Germinal center (tissue), 1 donor: ENCODE data around the gene PUM1.

Experiments
- DNase-seq: peaks from one replicate; pipeline ENCODE4 v3.0.0; 2012; ENCODE audit warnings: mixed read lengths, low spot score

PUM1 gene

GRCh38 chr1:30905916-30906620 lies 159.4 kb downstream of the PUM1 start:
- no peak for DNase-seq

GRCh38 chr1:30905403-30905802 lies 160.1 kb downstream of the PUM1 start:
- no peak for DNase-seq

- no peak for DNase-seq
Measured at GRCh38 chr1:30904962-30905335, 160.6 kb downstream of the PUM1 start.

DNA sequence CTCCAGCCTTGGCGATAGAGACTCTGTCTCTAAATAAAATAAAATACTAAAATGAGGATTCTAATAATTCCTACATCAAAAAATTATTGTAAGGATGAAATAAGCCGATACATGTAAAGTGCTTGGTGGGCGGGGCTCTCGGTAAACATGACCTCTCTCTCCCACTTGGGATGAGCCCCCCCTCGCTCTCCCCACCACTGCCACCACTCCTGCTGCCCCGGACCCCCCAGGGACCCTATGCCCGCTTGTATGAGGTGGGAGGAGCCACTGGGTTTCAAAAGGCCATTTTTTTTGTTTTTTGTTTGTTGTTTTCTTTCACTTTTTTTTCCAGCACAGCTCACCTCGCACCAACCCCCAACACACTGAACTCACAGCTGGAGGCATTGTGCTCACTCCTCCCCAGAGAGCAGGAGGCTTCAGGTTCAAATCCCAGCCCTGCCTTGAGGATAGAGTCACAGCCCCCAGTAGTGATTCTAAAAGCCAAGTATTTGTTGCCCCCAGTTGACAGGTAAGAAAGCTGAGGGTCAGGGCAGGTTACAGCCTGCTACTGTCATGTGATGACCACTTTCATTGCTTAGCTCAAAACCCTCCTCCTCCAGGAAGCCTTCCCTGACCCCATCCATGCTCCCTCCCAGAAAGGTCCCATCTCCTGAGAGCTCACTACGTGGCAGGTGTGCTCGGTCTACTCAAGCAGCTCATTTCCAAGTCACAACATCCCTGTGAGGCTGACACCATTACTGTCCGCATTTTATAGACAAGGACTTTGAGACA lies 161.1 kb downstream of the PUM1 start:
- no peak for DNase-seq

DNA sequence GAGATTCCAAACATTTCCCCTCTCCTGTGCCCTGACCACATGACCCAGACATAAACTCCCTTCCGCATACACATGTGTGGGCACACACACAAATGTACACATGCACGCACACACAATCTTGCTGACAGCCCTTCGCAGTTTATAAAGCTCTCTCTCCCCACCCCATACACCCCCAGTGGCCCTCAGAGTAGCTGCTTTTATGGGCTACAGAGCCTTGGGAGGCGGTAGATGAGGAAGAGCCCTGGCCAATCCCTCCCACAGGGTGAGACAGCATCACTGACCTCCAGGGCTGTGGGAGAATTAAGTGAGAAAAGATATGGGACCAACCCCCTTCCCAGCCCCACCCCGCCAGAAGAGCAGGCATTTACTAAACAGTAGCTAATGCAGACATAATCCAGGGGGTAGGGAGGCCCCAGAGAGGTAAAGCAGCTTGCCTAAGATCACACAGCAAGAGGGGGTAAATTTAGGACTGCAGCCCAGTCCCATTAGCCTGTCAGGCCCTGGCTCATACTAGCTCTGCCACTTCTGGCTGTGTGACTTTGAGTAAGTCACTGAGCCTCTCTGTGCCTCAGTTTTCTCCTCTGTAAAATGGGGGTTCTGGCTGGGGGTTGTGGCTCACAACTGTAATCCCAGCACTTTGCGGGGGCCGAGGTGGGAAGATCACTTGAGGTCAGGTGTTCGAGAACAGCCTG lies 162.0 kb downstream of the PUM1 start:
- no peak for DNase-seq

DNA sequence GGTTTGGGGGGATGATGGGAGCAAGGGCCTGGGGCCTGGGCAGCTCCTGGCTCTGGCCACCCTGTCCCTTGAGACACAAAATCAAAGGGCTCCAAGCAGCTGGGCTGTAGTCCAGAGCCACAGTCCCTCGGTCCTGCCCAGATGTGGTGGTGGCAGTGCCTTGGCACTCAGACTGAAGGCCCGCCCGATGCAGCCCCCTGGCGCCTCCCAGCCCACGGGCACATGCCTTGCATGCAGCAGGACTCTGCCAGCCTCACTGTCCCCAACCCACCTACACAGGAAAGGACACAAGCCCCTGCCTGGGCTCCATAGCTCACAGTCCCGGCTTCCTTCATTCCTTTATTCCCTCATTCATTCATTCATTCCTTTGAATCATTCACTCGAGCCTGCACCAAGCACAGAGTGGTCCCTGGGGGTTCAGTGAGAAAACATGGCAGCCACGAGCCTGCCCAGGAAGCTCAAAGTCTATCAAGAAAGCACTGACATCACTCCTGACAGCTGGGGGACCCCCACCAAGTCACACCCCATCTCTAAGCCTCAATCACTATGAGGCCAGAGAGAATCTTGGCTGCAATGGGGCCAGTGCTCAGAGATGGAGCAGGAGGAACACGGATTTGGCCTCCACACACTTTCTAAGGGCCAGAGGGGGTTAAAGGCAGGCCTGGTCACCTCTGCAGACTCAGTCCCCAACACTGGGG lies 162.8 kb downstream of the PUM1 start:
- no peak for DNase-seq

DNA sequence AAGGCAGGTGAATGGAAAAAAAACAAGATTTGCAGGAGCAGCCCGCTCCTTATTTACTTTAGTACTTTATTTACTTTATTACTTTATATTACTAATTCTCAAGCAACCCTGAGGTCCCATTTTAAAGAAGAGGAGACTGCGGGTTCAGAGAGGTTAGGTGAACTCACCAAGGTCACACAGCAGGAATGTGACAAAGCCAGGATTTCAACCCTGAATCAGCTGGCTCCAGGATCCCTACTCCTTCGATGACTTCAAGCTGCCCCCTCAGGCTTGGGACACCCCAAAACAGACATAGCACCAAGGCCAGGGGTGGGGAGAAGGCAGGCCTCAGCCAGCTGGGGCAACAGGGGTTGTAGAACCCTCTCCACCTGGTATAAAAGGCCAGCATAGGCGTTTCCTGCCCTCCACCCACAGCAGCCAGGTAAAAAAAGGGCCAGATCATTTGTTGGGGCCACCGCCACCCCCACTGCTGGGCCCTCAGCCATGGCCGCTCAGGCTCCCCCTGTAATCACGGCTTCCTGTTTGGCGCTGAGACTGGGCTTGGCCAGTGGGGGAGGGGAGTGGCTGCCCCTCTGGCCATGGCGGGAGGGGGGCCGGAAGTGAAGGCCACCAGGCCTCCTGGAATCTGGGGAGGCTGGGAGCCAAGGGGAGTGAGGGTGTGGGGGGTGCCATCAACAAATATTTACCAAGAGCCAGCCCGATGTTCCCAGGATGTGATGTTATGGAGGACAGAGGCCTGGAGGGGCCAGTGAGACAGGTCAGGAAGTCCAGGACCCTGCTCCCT lies 163.5 kb downstream of the PUM1 start:
- DNase-seq: no peak

GRCh38 chr1:30900931-30901560 lies 164.5 kb downstream of the PUM1 start:
- DNase-seq: no peak

DNA sequence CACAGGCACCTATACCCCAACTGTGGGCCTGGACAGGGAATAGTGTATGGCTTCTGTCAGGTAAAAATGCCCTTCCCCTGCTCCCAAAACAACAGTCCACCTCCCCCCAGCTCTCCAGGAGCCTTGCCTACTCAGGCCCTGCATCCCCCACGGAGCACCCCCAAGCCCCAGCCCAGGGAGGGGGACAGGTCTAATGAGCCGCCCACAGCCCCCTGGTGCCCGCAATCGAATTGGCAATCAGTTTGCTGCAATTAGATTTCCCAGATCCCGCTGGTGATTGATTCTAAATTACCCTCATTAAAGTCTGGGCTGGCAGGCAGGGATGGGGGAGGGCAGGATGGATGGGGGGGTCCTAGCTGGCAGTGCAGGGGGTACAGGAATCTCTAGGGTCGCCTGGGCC lies 165.0 kb downstream of the PUM1 start:
- DNase-seq: no peak

GRCh38 chr1:30899577-30900389 lies 165.7 kb downstream of the PUM1 start:
- no peak for DNase-seq

DNA sequence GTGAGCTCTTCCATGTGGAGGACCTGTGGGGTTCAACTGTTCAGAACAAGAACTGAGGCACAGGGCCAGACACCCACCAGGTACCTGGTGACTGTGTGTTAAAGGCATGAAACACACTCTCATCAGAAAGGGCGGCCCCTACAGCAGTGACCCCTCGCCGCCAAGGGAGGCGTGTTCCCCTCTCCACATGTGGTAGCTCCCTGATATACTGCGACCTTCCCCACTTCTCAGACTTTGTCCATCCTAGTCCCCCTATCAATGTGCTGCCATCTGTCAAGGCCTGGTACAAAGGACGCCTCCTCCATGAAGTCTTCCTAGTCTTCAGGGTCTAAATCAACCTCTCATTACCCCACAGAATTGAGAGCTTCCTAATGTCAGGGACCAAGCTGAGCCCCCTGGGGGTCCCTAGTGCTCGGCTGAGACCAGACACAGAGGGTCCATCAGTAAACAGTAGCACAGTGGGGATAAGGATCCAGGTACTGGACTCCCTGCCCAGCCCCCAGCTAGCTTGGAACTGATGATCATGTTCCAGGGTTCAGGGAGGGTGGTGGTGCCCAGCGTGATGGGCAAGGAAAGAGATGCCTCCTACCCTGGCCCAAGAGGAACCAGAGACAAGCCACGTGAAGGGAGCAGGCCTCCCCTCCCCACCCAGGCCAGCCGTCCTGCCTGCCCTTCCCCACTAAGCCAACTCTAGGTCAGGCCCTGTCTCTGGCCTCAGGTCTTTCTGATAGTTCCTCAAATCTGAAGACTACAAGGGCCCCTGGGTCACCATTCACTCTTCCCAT lies 167.3 kb downstream of the PUM1 start:
- DNase-seq: no peak

GRCh38 chr1:30896905-30897304 lies 168.6 kb downstream of the PUM1 start:
- no peak for DNase-seq

DNA sequence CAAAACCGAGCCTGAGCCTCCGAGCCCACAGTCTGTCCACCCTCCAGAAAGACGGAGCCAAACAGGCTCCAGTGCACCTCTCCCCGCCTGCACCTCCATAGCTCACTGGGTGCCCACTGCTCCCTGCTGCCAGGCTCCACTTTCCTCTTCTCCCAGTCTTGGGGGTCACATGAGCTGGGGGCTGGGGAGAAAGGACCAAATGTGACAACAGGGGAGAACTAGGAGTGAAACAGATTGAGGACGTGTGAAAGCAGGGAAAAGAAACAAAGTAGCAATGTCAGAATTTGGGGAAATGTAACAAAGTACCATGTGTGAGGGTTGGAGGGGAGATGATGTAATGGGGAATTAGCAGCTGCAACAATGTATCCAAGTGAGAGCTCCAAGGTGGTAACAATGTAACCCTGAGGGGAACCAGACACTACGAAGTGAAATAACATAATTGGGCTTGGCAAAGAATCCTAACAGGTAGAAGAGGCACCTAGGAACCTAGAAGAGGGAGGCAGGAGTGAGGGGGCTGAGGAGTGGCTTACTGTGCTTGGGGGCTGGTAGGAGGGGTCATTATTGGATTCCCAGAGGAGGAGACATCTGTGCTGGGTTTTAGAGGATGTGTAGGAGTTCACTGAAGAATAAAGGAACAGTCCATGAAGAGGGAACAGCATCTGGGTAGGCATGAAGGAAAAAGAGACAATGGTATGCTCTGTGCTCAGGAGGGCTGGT lies 169.4 kb downstream of the PUM1 start:
- no peak for DNase-seq

DNA sequence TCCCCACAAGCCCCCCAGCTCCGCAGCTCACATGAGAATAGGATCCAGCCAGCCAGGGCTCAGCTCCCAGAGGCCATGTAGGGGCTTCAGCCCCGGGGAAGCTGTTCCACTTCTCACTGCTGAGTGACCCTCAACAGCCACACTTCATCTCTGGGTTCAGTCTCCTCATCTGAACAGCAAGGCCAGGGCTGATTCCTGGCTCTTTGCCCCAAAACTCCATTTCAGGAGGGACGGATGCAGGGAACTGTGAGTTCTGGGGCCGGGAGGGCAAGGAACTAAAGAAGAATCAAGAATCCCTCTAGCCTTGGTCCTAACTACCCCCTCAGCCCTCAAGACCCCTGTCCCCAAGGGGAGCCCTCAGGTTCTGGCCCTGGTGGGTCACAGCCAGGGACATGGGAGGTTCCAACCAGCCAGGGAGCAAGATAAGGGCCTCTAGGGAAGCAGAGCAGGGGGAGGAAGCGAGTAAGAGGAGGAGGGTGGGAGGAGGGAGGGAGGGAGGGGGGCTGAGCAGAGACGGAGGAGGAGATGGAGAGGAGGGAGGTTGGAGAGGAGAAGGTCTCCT lies 170.1 kb downstream of the PUM1 start:
- DNase-seq: no peak

DNA sequence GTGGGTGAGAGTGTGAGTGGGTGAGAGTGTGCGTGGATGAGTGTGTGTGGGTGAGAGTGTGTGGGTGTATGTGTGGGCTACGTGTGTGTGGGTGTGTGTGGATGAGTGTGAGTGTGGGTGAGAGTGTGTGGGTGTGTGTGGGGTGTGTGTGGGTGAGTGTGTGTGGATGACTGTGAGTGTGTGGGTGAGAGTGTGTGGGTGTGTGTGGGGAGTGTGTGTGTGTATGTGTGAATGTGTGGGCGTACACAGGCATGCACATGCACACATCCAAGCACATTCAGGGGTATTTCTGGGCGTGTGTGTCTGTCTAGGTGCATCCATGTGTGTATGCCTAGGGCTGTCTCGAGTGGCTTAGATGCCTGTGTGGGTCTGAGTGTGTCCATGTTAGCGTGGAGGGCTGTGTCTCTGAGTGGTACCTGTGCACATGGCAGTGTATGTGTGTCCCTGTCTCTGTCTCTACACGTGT lies 171.0 kb downstream of the PUM1 start:
- no peak for DNase-seq

DNA sequence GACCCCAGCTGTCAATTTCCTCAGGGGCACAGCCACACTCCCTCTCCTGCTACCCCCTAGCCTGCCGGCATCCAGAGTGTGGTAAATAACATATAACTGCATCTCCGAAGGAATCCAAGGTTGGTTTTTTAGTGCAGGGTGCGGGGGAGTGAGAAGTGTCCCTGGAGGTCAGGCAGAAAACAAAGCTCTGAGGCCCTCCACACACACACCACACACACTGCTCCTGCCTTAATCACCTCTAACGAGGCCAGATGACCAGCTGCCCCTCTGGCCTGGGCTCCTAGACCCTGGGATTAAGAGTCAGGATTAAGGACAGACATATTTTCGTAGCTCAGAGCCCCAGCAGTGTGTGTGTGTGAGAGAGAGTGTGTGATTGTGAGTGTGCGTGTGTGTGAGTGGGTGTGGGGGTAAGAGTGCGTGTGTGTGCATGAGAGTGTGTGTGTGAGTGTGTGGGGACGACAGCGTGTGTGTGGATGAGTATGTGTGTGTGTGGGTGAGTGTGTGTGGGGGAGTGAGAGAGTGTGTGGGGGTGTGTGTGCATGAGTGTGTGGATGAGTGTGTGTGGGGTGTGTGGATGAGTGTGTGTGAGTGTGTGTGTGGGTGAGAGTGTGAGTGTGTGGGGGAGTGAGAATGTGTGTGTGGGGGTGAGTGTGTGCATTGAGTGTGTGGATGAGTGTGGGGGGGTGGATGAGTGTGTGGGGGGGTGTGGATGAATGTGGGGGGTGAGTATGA lies 171.6 kb downstream of the PUM1 start:
- no peak for DNase-seq

GRCh38 chr1:30892671-30893073 lies 172.8 kb downstream of the PUM1 start:
- DNase-seq: no peak

DNA sequence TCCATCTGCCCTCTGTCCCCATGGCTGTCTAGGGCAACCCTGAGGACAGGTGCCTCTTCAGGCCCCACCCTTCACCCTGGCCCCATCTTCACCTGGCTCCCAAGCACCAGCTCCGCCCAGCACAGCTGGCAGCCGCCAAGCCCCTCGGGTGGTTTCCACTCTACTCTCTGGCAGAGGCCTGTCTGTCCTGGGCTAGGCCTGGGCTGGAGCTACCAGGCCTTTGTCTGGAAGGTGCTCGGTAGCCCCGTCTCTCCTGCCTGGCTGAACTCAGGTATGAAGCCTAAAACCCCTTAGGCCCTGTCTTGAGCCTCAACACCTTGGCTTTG lies 174.3 kb downstream of the PUM1 start:
- no peak for DNase-seq
